Measurements from ENCODE around the gene DPP9.

- TF ChIP-seq EZH2 (IDR thresholded peaks at IDR 0.05) (no peak), POLR2AphosphoS5 (IDR thresholded peaks at IDR 0.05; ENCODE audit: borderline replicate concordance, low read depth, low read length) (no peak), FOXP2 (optimal IDR thresholded peaks at IDR 0.05; ENCODE audit: control extremely low read depth, extremely low read length, insufficient read depth) (no peak)
These were observed 709 bp downstream of the DPP9 start for GRCh38 chr19:4722671-4723594.

Data from SK-N-MC (cell line).